PC-9 (cell line): ENCODE measurements around the gene USH1C.

ENCODE experiments used
- EZH2 ChIP-seq: fragments of 200-600 bp; sonication (generic); IDR thresholded peaks from 2 replicates; pipeline ENCODE4 v1.8.0; 2017; ENCODE audit warnings: antibody characterized with exemption, low read depth
- TF ChIP-seq, protein P1 (sequence below): fragments of 200-600 bp; sonication (generic); conservative IDR thresholded peaks from 2 replicates; pipeline ENCODE4 v1.6.1; 2017; ENCODE audit warnings: mixed run types, antibody characterized with exemption, mild to moderate bottlenecking, moderate library complexity

DNA sequence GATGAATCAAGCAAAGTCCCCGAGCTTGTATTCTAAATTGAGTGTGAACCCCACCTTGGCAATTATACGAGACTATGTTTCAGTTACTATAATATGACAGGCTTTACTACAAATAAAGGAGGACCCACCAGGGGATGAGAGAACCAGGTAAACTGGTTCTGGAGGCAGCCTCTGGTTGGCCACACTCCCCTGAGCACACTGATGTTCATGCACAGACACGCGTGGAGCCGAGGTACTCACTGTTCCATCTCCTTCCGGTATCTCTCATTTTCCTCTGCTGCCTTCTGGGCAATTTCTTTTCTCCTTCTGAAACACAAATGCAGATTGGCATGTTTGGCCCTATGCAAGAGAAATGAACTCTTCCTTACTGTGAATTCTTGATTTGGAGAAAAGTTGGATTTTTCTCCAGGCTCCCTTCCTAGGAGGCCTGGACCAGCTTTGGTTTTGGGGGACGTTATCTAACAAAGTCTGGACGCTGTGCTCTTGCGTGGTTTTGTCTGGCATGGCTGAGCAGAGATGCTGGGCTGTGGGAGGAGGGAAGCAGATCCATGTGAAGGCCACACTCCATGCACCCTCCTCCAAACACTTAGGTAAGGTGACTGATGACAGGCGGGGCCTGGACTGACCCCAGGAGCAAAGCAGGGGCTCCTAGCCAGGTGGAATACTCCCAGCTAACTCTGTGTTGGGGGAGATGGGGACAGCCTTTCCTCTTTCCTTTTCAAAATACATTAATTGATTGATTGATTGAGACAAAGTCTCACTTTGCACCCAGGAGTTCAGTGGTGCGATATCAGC lies 22.9 kb downstream of the USH1C start:
- TF ChIP-seq, protein P1, sequence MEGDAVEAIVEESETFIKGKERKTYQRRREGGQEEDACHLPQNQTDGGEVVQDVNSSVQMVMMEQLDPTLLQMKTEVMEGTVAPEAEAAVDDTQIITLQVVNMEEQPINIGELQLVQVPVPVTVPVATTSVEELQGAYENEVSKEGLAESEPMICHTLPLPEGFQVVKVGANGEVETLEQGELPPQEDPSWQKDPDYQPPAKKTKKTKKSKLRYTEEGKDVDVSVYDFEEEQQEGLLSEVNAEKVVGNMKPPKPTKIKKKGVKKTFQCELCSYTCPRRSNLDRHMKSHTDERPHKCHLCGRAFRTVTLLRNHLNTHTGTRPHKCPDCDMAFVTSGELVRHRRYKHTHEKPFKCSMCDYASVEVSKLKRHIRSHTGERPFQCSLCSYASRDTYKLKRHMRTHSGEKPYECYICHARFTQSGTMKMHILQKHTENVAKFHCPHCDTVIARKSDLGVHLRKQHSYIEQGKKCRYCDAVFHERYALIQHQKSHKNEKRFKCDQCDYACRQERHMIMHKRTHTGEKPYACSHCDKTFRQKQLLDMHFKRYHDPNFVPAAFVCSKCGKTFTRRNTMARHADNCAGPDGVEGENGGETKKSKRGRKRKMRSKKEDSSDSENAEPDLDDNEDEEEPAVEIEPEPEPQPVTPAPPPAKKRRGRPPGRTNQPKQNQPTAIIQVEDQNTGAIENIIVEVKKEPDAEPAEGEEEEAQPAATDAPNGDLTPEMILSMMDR: no peak
- no peak for TF ChIP-seq EZH2
